Esophagus muscularis mucosa (tissue), 4 donors: ENCODE measurements around the gene SNAPC4. TPM values are rescaled to one million over a fixed set of nuclear protein-coding genes. Genes with fewer than 3 reads are reported as not detected.

ENCODE experiments used
- DNase-seq: peaks from one replicate; pipeline ENCODE4 v3.0.0-alpha.2; 2017; ENCODE audit errors: extremely low spot score
- H3K27ac ChIP-seq, 4 donors: fragments of 200-600 bp; sonication (generic); replicated peaks in 1 of 4; 1 replicate in 3 of 4; 2 replicates in 1 of 4; pipeline ENCODE4 v1.5.1; 2016 to 2019; ENCODE audit warnings: mild to moderate bottlenecking in 1 of 4
- H3K27me3 ChIP-seq, 4 donors: fragments of 200-600 bp; sonication (generic); one replicate each; pipeline versions ENCODE4 v1.5.1 to v1.6.0; 2016 to 2019
- H3K36me3 ChIP-seq, 4 donors: fragments of 200-600 bp; sonication (generic); one replicate each; pipeline ENCODE4 v1.5.1; 2016 to 2019
- H3K4me1 ChIP-seq, 4 donors: fragments of 200-600 bp; sonication (generic); one replicate each; pipeline ENCODE4 v1.5.1; 2016 to 2019
- H3K4me3 ChIP-seq, 4 donors: fragments of 200-600 bp; sonication (generic); 1 replicate in 2 of 4; 2 replicates in 2 of 4; pipeline ENCODE4 v1.5.1; 2016 to 2019; ENCODE audit warnings: mild to moderate bottlenecking in 4 of 4, moderate library complexity in 1 of 4
- H3K9me3 ChIP-seq, 4 donors: fragments of 200-600 bp; sonication (generic); 1 replicate in 3 of 4; 2 replicates in 1 of 4; pipeline ENCODE4 v1.5.1; 2016 to 2019
- CTCF ChIP-seq, 3 experiments: fragments of 200-600 bp in 2 of 3; fragments of 450-650 bp in 1 of 3; sonication (generic) in 2 of 3; IDR thresholded peaks; one replicate each; pipeline ENCODE4 v1.5.1; 2017 to 2019; ENCODE audit warnings: antibody characterized with exemption in 3 of 3, mild to moderate bottlenecking in 2 of 3, moderate library complexity in 1 of 3
- EP300 ChIP-seq: sonication (generic); formaldehyde crosslinking; IDR thresholded peaks from one replicate; pipeline ENCODE4 v1.6.1; 2017; ENCODE audit warnings: antibody characterized with exemption
- POLR2A ChIP-seq: fragments of 450-650 bp; IDR thresholded peaks from one replicate; pipeline ENCODE4 v1.6.1; 2017; ENCODE audit warnings: antibody characterized with exemption, moderate library complexity, mild to moderate bottlenecking, low read depth
- POLR2AphosphoS5 ChIP-seq, 2 donors: sonication (generic); formaldehyde crosslinking; IDR thresholded peaks; one replicate each; pipeline ENCODE4 v1.6.1; 2017; ENCODE audit warnings: antibody characterized with exemption in 2 of 2
- WGBS: methylation state at CpG from one replicate; pipeline ENCODE4 v1.1.5; 2018; 5-methylcytosine and 5-hydroxymethylcytosine counted together
- intact Hi-C: fragments of 100-400 bp; cut with DNase I; formaldehyde crosslinking; loops from one replicate; pipeline ENCODE4 v1.15.1; 2023
- total RNA-seq, 4 donors: library from RNA; depleted of rRNA; stranded (reverse); fragments of >200 nt; gene quantifications; one replicate each; pipeline versions ENCODE4 v1.1.0 to v1.2.1, GENCODE V29; 2016

Gene SNAPC4
- total RNA-seq, 4 donors from 2014 or later: 3.3 to 8.4 (median 4.9) TPM

GRCh38 chr9:136402067-136402466, 2.1 kb upstream of the SNAPC4 start:
- Histone ChIP-seq H3K36me3 (peaks cover 18 to 65% (median 62%) of the 10 kb centered on the region in 4 donors), H3K27me3 (no peaks in the 10 kb centered on the region), H3K27ac (no peak overlapping the region), H3K4me1 (peaks cover 18 to 25% (median 24%) of the 10 kb centered on the region in 4 donors), H3K9me3 (no peaks in the 10 kb centered on the region), H3K4me3 (no peak overlapping the region)
- DNase-seq: no peak
- intact Hi-C loops: no loop called here
- WGBS: 84% methylated on average over 11 of the region's 13 CpGs
- no peak for TF ChIP-seq EP300
- no peak for TF ChIP-seq POLR2A
- no peak for TF ChIP-seq POLR2AphosphoS5 (IDR thresholded peaks at IDR 0.05)
- TF ChIP-seq CTCF (IDR thresholded peaks at IDR 0.05): no peak

- H3K27me3 ChIP-seq: no peaks in the 10 kb centered on the region
- DNase-seq: no peak
- 85% methylated on average over 15 of the region's 18 CpGs for WGBS
- peaks cover 18 to 25% (median 24%) of the 10 kb centered on the region in 4 donors for H3K4me1 ChIP-seq
- no peaks in the 10 kb centered on the region for H3K9me3 ChIP-seq
- no peak for TF ChIP-seq EP300
- TF ChIP-seq POLR2A: no peak
- no peak for TF ChIP-seq CTCF (IDR thresholded peaks at IDR 0.05)
- TF ChIP-seq POLR2AphosphoS5 (IDR thresholded peaks at IDR 0.05): no peak
- no peak overlapping the region for H3K4me3 ChIP-seq
- no peak overlapping the region for H3K27ac ChIP-seq
- intact Hi-C loops: no loop called here
- peaks cover 21 to 65% (median 62%) of the 10 kb centered on the region in 4 donors for H3K36me3 ChIP-seq
Observed at GRCh38 chr9:136401173-136401922, 1.4 kb upstream of the SNAPC4 start.

GRCh38 chr9:136399176-136400037, 563 bp downstream of the SNAPC4 start:
- 10% methylated on average over 8 of the region's 67 CpGs for WGBS
- no peak for DNase-seq

GRCh38 chr9:136398286-136398685, 1.7 kb downstream of the SNAPC4 start:
- peaks cover 32 to 65% (median 62%) of the 10 kb centered on the region in 4 donors for H3K36me3 ChIP-seq
- 91% methylated on average over 10 of the region's 12 CpGs for WGBS
- no peaks in the 10 kb centered on the region for H3K9me3 ChIP-seq
- no peak overlapping the region for H3K4me3 ChIP-seq
- no peak for DNase-seq
- H3K27ac ChIP-seq: no peak overlapping the region
- TF ChIP-seq POLR2AphosphoS5 (IDR thresholded peaks at IDR 0.05) (no peak), POLR2A (no peak), EP300 (no peak)
- H3K4me1 ChIP-seq: peaks cover 18 to 25% (median 24%) of the 10 kb centered on the region in 4 donors
- no peaks in the 10 kb centered on the region for H3K27me3 ChIP-seq
- intact Hi-C loops: loop anchor here (5.0 kb wide), 1 partner anchor 61 kb away; no protein-coding TSS in a partner anchor

More at GRCh38 chr9:136399176-136400037, 563 bp downstream of the SNAPC4 start:
- H3K27me3 ChIP-seq: no peaks in the 10 kb centered on the region
- intact Hi-C loops: loop anchor here (5.0 kb wide), 1 partner anchor 62 kb away; no protein-coding TSS in a partner anchor
- H3K36me3 ChIP-seq: peaks cover 22 to 65% (median 62%) of the 10 kb centered on the region in 4 donors
- H3K9me3 ChIP-seq: no peaks in the 10 kb centered on the region
- H3K27ac ChIP-seq: peak overlapping the region; percentile 50 to 74 (median 62)
- H3K4me1 ChIP-seq: peaks cover 18 to 25% (median 24%) of the 10 kb centered on the region in 4 donors
- no peak for TF ChIP-seq POLR2AphosphoS5 (IDR thresholded peaks at IDR 0.05)
- TF ChIP-seq EP300: no peak
- no peak for TF ChIP-seq POLR2A
- no peak for TF ChIP-seq CTCF (IDR thresholded peaks at IDR 0.05)
- H3K4me3 ChIP-seq: peak overlapping the region; percentile 80 to 100 (median 88)
